Memory B cell (primary cell): ENCODE measurements around the gene FGFR3.

Source experiments
- ATAC-seq: fragments of 150-1000 bp; cut with Tn5 transposase; 2 replicates; pipeline ENCODE4 v1.10.0; 2021; ENCODE audit warnings: low read depth, mild to moderate bottlenecking, moderate library complexity
- DNase-seq, 2 donors: peaks; one replicate each; pipeline ENCODE4 v3.0.0; 2022; ENCODE audit warnings: low spot score in 2 of 2
- H3K27ac Mint-ChIP-seq: one replicate; pipeline ENCODE4 v1.8.0; 2022; ENCODE audit warnings: mild to moderate bottlenecking, moderate library complexity, mixed read lengths
- H3K27me3 Mint-ChIP-seq: one replicate; pipeline ENCODE4 v1.8.0; 2022; ENCODE audit warnings: mixed read lengths
- H3K36me3 Mint-ChIP-seq: one replicate; pipeline ENCODE4 v1.8.0; 2022; ENCODE audit warnings: mild to moderate bottlenecking, mixed read lengths
- H3K4me1 Mint-ChIP-seq: one replicate; pipeline ENCODE4 v1.8.0; 2022; ENCODE audit warnings: mixed read lengths
- H3K4me3 Mint-ChIP-seq: one replicate; pipeline ENCODE4 v1.8.0; 2022; ENCODE audit warnings: mild to moderate bottlenecking, moderate library complexity, mixed read lengths
- H3K9me3 Mint-ChIP-seq: one replicate; pipeline ENCODE4 v1.8.0; 2022; ENCODE audit warnings: mixed read lengths

Gene FGFR3

DNA sequence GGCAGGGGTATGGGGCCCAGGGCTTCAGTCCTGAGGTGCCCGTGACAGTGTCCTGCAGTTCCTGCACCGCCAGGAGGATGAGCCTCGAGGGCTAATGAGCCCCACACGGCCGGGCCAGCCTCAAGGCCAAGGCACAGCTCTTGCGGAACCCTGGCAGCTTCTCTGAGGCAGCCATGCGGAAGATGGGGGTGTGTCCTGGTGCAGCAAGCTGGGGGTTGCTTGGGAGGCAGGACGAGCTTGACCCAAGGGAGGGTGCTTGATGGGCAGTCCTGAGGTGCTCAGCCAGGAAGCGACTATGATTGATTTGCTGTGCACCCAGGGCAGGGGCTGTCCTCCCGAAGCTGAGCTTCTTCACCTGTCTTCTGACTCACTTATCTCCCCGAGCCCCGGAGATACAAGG, 9.1 kb upstream of the FGFR3 start:
- Mint-ChIP-seq H3K4me3 (no peak overlapping the region), H3K27ac (no peak overlapping the region), H3K36me3 (no peaks in the 10 kb centered on the region), H3K4me1 (no peaks in the 10 kb centered on the region), H3K27me3 (peaks cover 2% of the 10 kb centered on the region), H3K9me3 (no peaks in the 10 kb centered on the region)
- no peak for ATAC-seq
- no peak for DNase-seq

DNA sequence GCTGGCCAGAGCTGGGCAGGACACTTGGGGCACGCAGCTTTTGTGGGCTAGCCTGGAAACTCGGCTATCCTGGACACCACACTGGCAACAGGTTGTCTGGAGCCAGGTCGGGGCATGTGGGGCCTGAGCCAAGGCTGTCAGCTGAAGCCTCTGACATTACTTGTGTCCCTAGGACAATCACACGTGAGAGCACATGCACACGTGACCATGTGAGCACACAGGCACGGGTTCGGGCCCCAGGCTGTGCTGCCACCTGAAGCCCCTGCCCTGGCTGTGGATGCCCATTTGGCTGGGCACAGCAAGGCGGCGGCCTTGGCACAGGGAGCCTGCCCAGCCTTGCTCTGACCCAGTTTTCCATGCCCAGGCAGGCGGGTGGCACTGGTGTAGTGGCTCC, 8.7 kb upstream of the FGFR3 start:
- Mint-ChIP-seq H3K36me3 (no peaks in the 10 kb centered on the region), H3K4me3 (no peak overlapping the region), H3K9me3 (no peaks in the 10 kb centered on the region), H3K27ac (no peak overlapping the region), H3K27me3 (peaks cover 2% of the 10 kb centered on the region), H3K4me1 (no peaks in the 10 kb centered on the region)
- no peak for ATAC-seq
- DNase-seq, result no peak

DNA sequence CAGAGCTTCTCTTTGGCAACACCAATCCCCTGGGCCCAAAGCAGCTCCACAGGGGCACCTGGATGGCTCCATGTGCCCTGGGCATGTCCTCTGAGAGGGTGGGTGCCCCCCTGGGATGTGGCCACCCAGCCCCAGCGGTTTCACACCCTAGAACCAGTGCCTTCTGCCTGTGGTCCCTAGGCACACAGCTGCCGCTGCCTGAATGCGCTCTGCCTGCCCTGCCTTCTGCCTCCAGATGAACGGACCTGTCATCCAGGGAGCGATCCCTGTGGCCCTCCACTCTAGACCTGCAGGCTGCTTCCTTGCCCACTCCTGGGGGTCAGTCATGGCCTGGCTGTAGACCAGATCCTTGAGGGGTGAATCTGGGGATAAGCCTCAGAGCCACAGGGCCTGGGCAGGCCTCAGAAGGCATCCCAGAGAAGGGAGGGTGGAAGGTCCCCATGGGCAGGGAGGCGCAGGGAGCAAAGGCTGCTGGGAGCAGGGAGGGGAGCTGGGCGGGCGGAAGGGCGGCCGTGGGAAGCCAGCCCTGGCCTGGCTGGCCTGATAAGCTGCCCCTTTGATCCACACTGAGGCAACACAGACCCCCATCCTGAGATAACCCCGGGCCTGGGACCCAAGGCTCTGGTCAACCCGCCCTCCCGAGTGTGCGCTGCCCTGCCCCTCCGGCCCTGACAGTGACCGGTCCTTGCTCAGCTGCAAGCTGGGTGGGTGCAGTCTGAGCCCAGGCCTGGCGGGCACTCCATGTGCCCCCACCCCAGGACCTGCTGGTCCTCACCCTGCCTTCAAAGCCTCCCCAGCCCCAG, 8.1 kb upstream of the FGFR3 start:
- no peak for ATAC-seq
- no peak for DNase-seq
- Mint-ChIP-seq H3K4me1 (no peaks in the 10 kb centered on the region), H3K27me3 (peaks cover 2% of the 10 kb centered on the region), H3K27ac (no peak overlapping the region), H3K4me3 (no peak overlapping the region), H3K36me3 (no peaks in the 10 kb centered on the region), H3K9me3 (no peaks in the 10 kb centered on the region)

DNA sequence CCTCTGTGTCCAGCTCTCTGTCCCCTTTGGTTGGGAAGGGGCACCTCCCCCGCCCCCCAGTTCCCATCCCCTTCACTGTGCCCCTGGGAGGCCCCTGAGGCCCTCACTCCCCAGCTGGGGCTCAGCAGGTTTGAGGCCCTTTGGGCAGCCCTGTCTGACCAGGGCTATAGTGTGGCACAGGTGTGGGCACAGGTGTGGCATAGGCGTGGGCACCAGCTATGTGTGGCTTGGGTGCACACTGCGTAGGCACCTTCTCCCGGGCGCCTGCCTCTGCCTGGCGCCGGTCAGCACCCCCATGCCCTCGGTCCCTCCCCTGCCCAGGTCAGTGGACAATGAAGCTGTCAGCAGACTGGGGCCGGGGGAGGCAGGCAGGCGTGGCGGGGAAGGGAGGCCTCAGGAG, 7.5 kb upstream of the FGFR3 start:
- no peaks in the 10 kb centered on the region for H3K9me3 Mint-ChIP-seq
- no peak for DNase-seq
- H3K36me3 Mint-ChIP-seq, result no peaks in the 10 kb centered on the region
- ATAC-seq, result no peak
- H3K27ac Mint-ChIP-seq, result no peak overlapping the region
- H3K27me3 Mint-ChIP-seq, result peaks cover 2% of the 10 kb centered on the region
- H3K4me1 Mint-ChIP-seq, result no peaks in the 10 kb centered on the region
- no peak overlapping the region for H3K4me3 Mint-ChIP-seq

DNA sequence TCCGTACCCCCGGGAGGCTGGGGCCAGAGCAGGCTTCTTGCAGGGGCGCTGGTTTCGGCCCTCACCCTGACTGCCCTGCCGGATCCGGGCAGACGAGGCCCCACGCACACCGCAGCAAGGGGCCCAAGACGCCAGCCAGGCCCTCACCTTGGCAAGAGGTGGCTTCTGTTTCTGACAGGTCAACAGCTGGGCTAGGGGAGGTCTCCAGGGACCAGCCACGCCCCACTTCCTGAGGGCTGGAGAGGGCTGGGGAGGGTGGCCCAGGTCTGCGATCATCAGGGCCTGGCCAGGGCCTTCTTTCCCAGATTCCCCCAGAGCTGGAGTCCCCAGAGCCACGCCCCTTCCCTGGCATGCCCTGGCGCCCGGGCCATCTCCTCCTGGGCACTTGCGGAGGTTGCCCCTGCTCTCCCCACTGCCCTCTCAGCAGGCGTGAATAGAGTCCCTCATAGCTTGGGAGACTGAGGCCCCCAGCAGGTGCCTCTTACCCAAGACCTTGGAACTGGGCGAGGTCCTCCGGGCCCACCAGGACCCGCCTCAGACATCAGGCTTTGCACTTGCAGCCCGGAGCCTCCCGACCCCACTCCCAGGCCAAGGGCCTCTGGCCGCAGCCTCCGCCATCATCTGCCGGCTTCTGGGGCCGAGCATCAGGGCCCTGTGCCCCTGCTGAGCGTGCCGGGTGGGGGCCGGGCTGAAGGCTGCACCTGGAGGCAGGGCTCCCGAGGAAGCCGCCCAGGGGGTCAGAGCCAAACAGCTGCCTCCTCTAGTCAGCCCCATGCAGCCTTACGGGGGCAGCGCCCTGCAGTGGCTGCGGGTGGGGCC, 6.3 kb upstream of the FGFR3 start:
- Mint-ChIP-seq H3K9me3 (no peaks in the 10 kb centered on the region), H3K4me1 (no peaks in the 10 kb centered on the region), H3K27me3 (peaks cover 5% of the 10 kb centered on the region), H3K4me3 (no peak overlapping the region), H3K36me3 (no peaks in the 10 kb centered on the region), H3K27ac (no peak overlapping the region)
- no peak for ATAC-seq
- no peak for DNase-seq

DNA sequence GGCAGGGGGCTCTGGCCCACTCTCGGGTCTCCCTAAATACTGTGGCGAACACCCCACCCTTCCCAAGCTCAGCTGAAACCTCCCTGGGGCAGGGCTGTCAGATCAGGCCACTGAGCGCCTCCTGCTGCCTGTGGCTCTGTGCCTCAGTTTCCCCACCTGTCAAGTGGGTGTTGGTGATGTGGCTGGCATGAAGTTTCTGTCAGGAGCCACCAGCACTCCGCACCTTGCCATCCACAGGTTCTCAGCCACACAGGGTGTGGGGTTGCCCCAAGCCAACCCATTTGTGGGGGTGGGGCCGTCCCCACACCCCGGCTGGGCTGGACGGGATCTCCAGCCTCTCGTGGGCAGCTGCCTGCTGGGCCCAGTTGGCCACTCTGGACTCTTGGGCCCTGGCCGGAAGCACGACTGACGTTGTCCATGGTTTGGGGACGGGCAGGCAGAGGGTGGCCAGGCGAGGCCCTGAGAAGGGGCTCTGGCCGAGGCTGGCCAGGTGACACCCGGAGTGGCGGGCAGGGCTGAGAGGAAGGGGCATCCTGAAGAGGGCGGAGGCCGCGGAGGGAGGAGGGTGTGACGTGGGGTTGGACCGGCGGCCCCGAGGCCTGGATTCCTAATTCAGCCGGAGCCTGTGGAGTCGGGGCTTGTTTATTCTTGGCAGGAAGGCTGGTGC, 5.5 kb upstream of the FGFR3 start:
- Mint-ChIP-seq H3K27me3 (peaks cover 6% of the 10 kb centered on the region), H3K4me3 (no peak overlapping the region), H3K9me3 (no peaks in the 10 kb centered on the region), H3K36me3 (no peaks in the 10 kb centered on the region), H3K27ac (no peak overlapping the region), H3K4me1 (no peaks in the 10 kb centered on the region)
- no peak for DNase-seq
- no peak for ATAC-seq

DNA sequence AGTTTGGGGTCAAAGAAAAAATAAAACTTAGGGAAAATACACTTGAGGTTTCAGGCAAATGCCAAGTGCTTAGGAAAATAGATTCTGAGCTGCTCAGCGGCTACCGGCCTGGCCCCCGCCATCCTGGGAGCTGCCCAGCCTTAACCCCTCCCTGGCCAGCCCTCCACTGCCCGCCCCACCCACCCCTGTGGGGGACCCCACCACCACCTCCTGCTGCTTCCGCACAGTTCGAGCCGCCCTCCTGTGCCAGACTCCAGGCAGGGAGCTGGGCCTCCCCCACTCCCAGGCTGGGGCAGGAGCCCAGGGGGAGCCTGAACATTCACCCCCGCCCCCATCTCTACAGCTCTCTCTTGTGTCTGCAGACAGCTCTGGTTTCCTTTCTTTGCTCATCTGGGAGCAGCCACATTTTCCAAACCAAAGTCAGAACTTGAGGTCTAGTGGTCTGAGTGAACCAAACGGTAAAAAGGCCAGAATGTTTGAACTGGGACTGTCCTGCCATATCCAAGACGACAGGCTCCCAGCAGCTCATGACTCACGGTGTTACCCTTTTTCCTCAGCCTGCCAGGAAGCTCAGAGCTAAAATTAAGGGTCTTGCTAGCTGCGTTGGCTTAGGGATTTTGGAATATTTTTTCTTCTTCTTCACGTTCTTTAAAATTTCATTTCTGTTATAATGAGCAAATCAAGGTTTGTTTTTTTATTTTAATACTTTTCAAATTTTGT, 4.7 kb upstream of the FGFR3 start:
- Mint-ChIP-seq H3K4me1 (no peaks in the 10 kb centered on the region), H3K27ac (no peak overlapping the region), H3K4me3 (no peak overlapping the region), H3K36me3 (no peaks in the 10 kb centered on the region), H3K9me3 (no peaks in the 10 kb centered on the region), H3K27me3 (peaks cover 4% of the 10 kb centered on the region)
- no peak for ATAC-seq
- no peak for DNase-seq

DNA sequence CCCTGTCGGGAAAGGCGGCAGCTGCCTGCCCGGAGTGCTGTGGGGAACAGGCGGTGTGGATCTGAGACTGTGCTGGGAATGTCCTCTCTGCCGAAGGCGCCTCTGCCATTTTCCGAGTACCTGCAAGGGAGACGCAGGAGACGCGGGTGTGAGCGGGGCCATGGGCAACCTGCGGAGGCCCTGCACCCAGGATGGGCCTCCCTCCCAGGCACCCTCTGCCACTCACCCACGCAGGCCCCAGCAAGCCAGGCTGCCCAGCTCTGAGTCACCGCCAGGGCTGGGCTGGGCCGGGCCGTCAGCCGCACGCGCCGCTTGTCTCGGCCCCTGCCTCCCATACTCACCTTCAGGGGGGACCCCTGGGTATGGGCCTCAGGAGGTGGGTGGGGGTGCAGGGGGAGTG, 3.5 kb upstream of the FGFR3 start:
- Mint-ChIP-seq H3K4me3 (no peak overlapping the region), H3K27ac (no peak overlapping the region), H3K9me3 (no peaks in the 10 kb centered on the region), H3K27me3 (peaks cover 4% of the 10 kb centered on the region), H3K36me3 (no peaks in the 10 kb centered on the region), H3K4me1 (no peaks in the 10 kb centered on the region)
- DNase-seq (no peak), ATAC-seq (no peak)

DNA sequence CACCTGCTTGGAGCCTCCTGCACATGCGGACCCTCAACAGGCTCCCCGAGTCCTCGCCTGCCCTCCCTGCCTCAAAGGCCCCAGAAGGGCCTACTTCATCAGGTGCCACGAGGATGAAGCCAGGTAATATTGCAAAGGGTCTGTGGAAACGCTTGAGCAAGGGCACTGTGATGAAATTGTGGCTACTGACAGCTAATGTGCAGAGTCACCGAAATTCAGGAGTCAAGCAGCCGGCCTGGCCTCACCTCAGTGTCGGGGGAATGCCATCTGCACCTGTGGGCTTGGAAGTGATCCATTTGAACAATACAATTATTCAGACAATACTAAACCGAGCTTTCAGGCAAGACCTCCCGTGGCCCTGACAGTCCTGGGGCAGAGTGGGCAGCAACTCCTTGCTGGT, 3.1 kb upstream of the FGFR3 start:
- Mint-ChIP-seq H3K27me3 (peaks cover 4% of the 10 kb centered on the region), H3K9me3 (no peaks in the 10 kb centered on the region), H3K27ac (no peak overlapping the region), H3K4me1 (no peaks in the 10 kb centered on the region), H3K36me3 (no peaks in the 10 kb centered on the region), H3K4me3 (no peak overlapping the region)
- no peak for ATAC-seq
- no peak for DNase-seq

DNA sequence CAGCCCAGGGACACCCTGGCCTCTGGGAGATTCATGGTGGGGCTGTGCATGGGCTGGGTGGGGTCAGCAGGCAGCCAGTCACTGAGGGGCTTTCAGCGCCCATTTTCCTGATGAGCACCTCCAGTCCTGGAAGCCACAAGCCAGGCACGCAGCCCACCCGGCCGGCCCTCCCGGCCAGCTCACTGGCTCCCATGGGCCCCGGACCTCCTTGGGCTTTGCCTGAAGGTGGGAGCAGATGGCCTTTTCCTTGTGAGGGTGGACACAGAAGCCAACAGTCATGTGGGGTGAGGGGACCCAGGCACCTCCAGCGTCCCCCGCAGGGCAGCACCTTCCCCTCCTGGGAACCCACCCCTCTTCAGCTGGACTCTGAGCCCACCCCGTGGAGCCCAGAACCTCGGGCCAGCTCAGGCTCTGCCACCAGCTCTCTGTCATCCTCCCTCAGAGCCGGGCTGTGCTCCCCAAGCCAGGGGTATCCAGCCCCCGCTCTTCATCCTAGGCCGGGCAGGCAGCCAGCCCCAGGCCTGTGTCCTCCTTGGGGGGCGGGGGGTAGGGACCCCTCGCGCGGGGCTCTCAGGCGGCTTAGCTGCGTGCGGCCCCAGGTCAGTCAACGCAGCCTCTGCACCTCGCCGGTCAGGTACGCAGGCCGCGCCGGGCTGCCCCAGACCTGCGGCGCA, 798 bp upstream of the FGFR3 start:
- no peaks in the 10 kb centered on the region for H3K9me3 Mint-ChIP-seq
- H3K4me1 Mint-ChIP-seq, result no peaks in the 10 kb centered on the region
- H3K4me3 Mint-ChIP-seq, result peak overlapping the region; percentile 46
- no peak for DNase-seq
- H3K27ac Mint-ChIP-seq, result no peak overlapping the region
- H3K27me3 Mint-ChIP-seq, result peaks cover 11% of the 10 kb centered on the region
- no peak for ATAC-seq
- no peaks in the 10 kb centered on the region for H3K36me3 Mint-ChIP-seq

DNA sequence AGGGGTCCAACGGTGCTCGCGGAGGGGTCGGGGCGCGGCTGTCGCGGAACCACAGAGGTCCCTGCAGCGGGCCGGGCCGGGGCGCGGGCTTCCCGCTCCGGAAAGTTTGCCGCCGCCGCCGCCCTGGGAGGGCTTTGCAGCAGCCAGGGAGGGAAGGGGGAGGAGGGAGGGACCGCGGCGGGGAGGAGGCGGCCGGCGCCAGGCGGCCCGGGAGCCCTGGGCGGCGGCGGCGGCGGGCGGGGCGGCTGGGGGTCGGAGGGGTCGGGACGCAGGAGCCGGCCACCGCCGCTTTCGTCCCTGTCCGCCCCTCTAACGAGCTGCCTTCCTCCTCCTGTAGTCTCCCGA, 375 bp downstream of the FGFR3 start:
- Mint-ChIP-seq H3K4me3 (no peak overlapping the region), H3K36me3 (no peaks in the 10 kb centered on the region), H3K9me3 (no peaks in the 10 kb centered on the region), H3K4me1 (no peaks in the 10 kb centered on the region), H3K27me3 (peaks cover 14% of the 10 kb centered on the region), H3K27ac (no peak overlapping the region)
- DNase-seq, result no peak
- peak; percentile 36 for ATAC-seq

DNA sequence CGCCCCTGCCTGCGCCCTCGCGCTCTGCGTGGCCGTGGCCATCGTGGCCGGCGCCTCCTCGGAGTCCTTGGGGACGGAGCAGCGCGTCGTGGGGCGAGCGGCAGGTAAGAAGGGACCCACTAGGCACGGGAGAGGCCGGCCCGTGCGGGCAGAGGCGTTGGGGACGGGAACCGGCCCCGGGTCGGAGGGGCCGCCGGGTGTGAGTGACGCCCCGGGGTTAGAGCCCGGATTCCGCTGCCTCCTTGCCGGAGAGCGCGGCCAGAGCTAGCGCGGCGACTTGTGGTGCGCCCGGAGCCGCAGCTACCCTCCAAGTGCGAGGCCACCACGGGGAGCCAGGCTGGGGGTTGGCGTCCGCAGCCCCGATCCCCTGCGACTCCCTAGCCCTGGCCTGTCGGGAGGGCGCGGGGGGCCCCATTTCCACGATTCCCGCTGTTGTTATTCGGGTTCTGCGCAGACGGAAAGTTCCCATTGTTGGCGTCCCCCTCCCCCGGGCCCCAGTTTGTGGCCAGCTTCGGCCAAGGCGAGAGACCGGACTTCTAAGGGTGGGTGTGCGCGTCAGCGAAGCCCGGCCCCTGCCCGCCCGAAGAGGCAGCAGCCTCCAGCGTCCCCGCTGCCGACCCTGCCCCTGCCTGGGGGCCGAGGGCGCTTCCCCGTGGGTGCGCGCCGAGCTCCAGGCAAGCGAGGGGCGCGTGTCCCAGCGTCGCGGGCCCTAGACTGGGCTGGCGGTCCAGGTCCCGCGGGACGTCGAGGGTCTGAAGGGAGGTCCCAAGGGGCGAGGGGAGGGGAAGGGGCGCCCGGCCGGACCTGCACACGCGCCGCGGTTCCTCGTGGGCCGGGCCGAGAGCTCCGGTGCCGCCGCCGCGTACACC, 1.1 kb downstream of the FGFR3 start:
- DNase-seq, result peak in 1 of 2 donors; percentile 42
- Mint-ChIP-seq H3K27me3 (peaks cover 17% of the 10 kb centered on the region), H3K9me3 (no peaks in the 10 kb centered on the region), H3K4me3 (peak overlapping the region; percentile 47), H3K27ac (no peak overlapping the region), H3K4me1 (no peaks in the 10 kb centered on the region), H3K36me3 (no peaks in the 10 kb centered on the region)
- ATAC-seq, result peak; percentile 7

DNA sequence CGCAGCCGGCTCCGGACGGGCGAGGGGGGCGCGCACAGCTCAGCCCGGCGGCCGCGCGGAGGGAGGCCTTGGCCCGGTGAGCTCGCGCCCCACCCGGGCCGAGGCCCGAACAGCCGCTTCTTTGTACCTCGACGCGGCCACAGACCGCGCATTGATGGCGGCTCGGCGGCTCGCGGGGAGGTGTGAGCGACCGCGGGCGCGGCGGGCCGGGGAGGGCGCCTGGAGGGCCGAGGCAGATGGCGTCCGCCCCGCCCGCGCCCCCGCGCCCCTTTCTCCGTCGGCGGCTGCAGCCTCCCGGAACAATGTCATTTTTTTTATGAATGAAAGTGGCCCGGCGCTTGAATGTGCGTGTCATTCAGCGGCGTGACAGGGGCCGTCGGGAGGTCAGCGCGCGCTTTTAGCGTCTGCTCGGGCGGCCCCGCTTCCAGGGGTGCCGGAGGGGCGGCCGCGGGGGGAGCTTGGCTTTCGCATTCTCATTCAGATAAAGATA, 1.8 kb downstream of the FGFR3 start:
- H3K27me3 Mint-ChIP-seq, result peaks cover 18% of the 10 kb centered on the region
- no peak overlapping the region for H3K27ac Mint-ChIP-seq
- no peaks in the 10 kb centered on the region for H3K9me3 Mint-ChIP-seq
- DNase-seq, result no peak
- no peaks in the 10 kb centered on the region for H3K36me3 Mint-ChIP-seq
- no peaks in the 10 kb centered on the region for H3K4me1 Mint-ChIP-seq
- H3K4me3 Mint-ChIP-seq, result peak overlapping the region; percentile 24
- ATAC-seq, result peak; percentile 24
